Heart right ventricle (tissue), 16 donors: ENCODE data around the gene RRAD. TPM values are rescaled to one million over a fixed set of nuclear protein-coding genes. Genes with fewer than 3 reads are reported as not detected.

Source experiments
- ATAC-seq, 8 donors: fragments of 200-7000 bp; cut with Tn5 transposase; one replicate each; pipeline ENCODE4 v1.9.1; 2020; ENCODE audit warnings: mild to moderate bottlenecking in 8 of 8, moderate library complexity in 8 of 8, moderate number of reproducible peaks in 1 of 8
- DNase-seq, 2 donors: peaks; one replicate each; pipeline ENCODE4 v3.0.0-alpha.2; 2020
- H3K27ac ChIP-seq, 10 donors: fragments of 200-600 bp; sonication (generic) in 2 of 10; one replicate each; pipeline versions ENCODE4 v1.5.0 to v1.8.0; 2020 to 2022; ENCODE audit warnings: mild to moderate bottlenecking in 3 of 10
- H3K27me3 ChIP-seq, 7 donors: fragments of 200-600 bp; one replicate each; pipeline ENCODE4 v1.8.0; 2021 to 2022; ENCODE audit warnings: mild to moderate bottlenecking in 2 of 7
- H3K36me3 ChIP-seq, 9 donors: fragments of 200-600 bp; sonication (generic) in 1 of 9; one replicate each; pipeline versions ENCODE4 v1.5.0 to v1.8.0; 2020 to 2022; ENCODE audit warnings: mild to moderate bottlenecking in 2 of 9
- H3K4me1 ChIP-seq, 9 donors: fragments of 200-600 bp; sonication (generic) in 1 of 9; one replicate each; pipeline versions ENCODE4 v1.5.0 to v1.8.0; 2020 to 2022; ENCODE audit warnings: mild to moderate bottlenecking in 4 of 9
- H3K4me3 ChIP-seq, 10 donors: fragments of 200-600 bp; sonication (generic) in 2 of 10; one replicate each; pipeline versions ENCODE4 v1.5.0 to v1.8.0; 2020 to 2022; ENCODE audit warnings: mild to moderate bottlenecking in 7 of 10, moderate library complexity in 2 of 10
- H3K9me3 ChIP-seq, 11 donors: fragments of 200-600 bp in 10 of 11; sonication (generic) in 2 of 11; one replicate each; pipeline versions ENCODE4 v1.5.0 to v1.8.0; 2013 to 2022; ENCODE audit warnings: mild to moderate bottlenecking in 2 of 11, control low read depth in 1 of 11, moderate library complexity in 1 of 11
- CTCF ChIP-seq, 9 donors: fragments of 200-600 bp; sonication (generic) in 2 of 9; IDR thresholded peaks; one replicate each; pipeline versions ENCODE4 v1.5.0 to v1.8.0; 2021 to 2022; ENCODE audit warnings: antibody characterized with exemption in 9 of 9, mild to moderate bottlenecking in 5 of 9, moderate library complexity in 1 of 9
- WGBS, 2 donors: extraction: QIAGEN DNeasy Blood & Tissue Kit; methylation state at CpG; one replicate each; pipeline ENCODE4 v1.1.7; 2013; ENCODE audit warnings: inconsistent platforms in 1 of 2; 5-methylcytosine and 5-hydroxymethylcytosine counted together
- intact Hi-C, 10 donors: fragments of 100-400 bp; cut with DNase I; formaldehyde crosslinking; loops; one replicate each; pipeline versions ENCODE4 v1.11.1 to v1.14.2; 2022
- polyA plus RNA-seq, 2 donors: library from polyadenylated mRNA; stranded (reverse); fragments of 200-250 nt; gene quantifications; one replicate each; pipeline ENCODE4 v1.2.3, GENCODE V29; 2013
- total RNA-seq, 10 donors: library from RNA; stranded (reverse); fragmentation: NEBNext Ultra II Directional in 3 of 10; extraction: Animal tissue kit (Norgen Biotek cat#: 25700) in 3 of 10; gene quantifications; one replicate each; pipeline versions ENCODE4 v1.2.1 to v1.2.4, GENCODE V29; 2021 to 2023
- donor health status: Arrhythmogenic right ventricular cardiomyopathy.
- donor health status: ischemic (EF 13 %, LVEDD 7.1; RV severe dilation, severe dysfunction).
- donor health status: healthy with polysubstance abuse.
- donor health status: DM: no; HTN: yes; CAD: no.
- donor health status: DM: no; HTN: no; CAD: no.
- donor health status: ischemic (EF 25% LVEDD 6.9; RV normal size, moderate dysfunction).
- donor health status: ischemic (EF 25% LVEDD 5.7; RV mildly dilated, moderate dysfunction).
- donor health status: healthy.
- donor health status: DM: yes; HTN: yes; CAD: no.
- donor health status: Ischemic cardiomyopathy.
- donor health status: ischemic (EF 35%, LVEDD 5.7; RV mildly dilated, moderate dysfunction).
- donor health status: nonischemic (EF 11% LVEDD 7.7; RV severe dilation, severe dysfunction).
- donor health status: DM: yes; HTN: yes; CAD: no.
- donor health status: PGD.
- donor health status: ischemic (EF 29% LVEDD 5.4; RV normal size, mild dysfunction).
- donor health status: nonischemic (EF 23%, LVEDD 6.1; RV moderate dilation, normal function).

RRAD gene
- total and polyA plus RNA-seq, 12 donors, result 48.4 to 1,227 (median 122) TPM

GRCh38 chr16:66894948-66895688, 30.2 kb downstream of the RRAD start:
- WGBS, 2 donors, result 36 to 40% methylated on average over 11 of the region's 11 CpGs
- H3K4me1 ChIP-seq, result peaks cover 8 to 39% (median 22%) of the 10 kb centered on the region in 9 donors
- peak overlapping the region in 4 of 10 donors; percentile 29 to 61 (median 48) for H3K27ac ChIP-seq
- peak; percentile 66 to 81 (median 78) for ATAC-seq
- H3K9me3 ChIP-seq, result no peaks in the 10 kb centered on the region
- intact Hi-C loops, result loop anchor here in 6 of 10 donors (2.0 to 10.0 kb wide), 4 partner anchors 37 to 60 kb away; partner anchors contain the start of gene CIAO2B (in 3 of the 6)
- peak; percentile 62 to 86 (median 83) for TF ChIP-seq CTCF (IDR thresholded peaks at IDR 0.05)
- H3K36me3 ChIP-seq, result peaks cover 0 to 7% (median 0%) of the 10 kb centered on the region in 9 donors
- DNase-seq, result peak; percentile 48 to 71
- H3K4me3 ChIP-seq, result no peak overlapping the region
- no peaks in the 10 kb centered on the region for H3K27me3 ChIP-seq

DNA sequence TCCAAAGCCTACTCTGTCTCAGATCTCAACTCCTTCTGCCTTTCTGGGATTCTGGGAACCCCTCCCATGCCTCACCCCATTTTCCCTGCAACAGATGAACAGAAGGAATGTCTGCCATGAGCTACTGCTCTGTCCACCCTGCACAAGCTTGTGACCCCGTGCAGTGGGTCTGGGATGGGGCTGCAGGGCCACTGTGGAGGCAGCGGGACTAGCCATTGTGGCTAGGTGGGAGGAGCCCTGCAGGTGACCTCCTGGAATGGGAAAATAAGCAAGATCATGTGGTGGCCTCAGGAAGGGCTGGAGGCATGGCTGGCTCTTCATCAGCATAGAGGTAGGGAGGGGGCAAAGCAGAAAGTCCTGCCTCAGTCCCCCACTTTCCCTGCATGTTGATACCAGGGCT, 31.3 kb downstream of the RRAD start:
- DNase-seq, result no peak
- ATAC-seq, result peak in 1 of 8 donors; percentile 2
- TF ChIP-seq CTCF (IDR thresholded peaks at IDR 0.05), result no peak
- H3K36me3 ChIP-seq, result peaks cover 0 to 7% (median 0%) of the 10 kb centered on the region in 9 donors
- no peak overlapping the region for H3K27ac ChIP-seq
- peaks cover 0 to 29% (median 11%) of the 10 kb centered on the region in 9 donors for H3K4me1 ChIP-seq
- WGBS, 2 donors, result 60 to 78% methylated on average over 2 of the region's 2 CpGs
- H3K9me3 ChIP-seq, result no peaks in the 10 kb centered on the region
- intact Hi-C loops, result loop anchor here in 2 of 10 donors (2.0 to 10.0 kb wide), 2 partner anchors 61 kb away; no protein-coding TSS in a partner anchor
- H3K27me3 ChIP-seq, result no peaks in the 10 kb centered on the region
- no peak overlapping the region for H3K4me3 ChIP-seq

GRCh38 chr16:66891797-66892196, 33.5 kb downstream of the RRAD start:
- intact Hi-C loops, result loop anchor here in 1 of 10 donors (10.0 kb wide), 1 partner anchor 63 kb away; no protein-coding TSS in a partner anchor
- no peak for DNase-seq
- no peak overlapping the region for H3K27ac ChIP-seq

More at GRCh38 chr16:66891797-66892196, 33.5 kb downstream of the RRAD start:
- no peak for ATAC-seq
- peaks cover 0 to 13% (median 0%) of the 10 kb centered on the region in 9 donors for H3K4me1 ChIP-seq
- no peak for TF ChIP-seq CTCF (IDR thresholded peaks at IDR 0.05)
- H3K36me3 ChIP-seq, result peaks cover 0 to 15% (median 0%) of the 10 kb centered on the region in 9 donors
- no peak overlapping the region for H3K4me3 ChIP-seq
- H3K27me3 ChIP-seq, result no peaks in the 10 kb centered on the region
- WGBS, 2 donors, result 87 to 97% methylated on average over 6 of the region's 6 CpGs
- no peaks in the 10 kb centered on the region for H3K9me3 ChIP-seq
